Type B pancreatic cell (in vitro differentiated cells): ENCODE measurements around the gene SETD1A. TPM values are rescaled to one million over a fixed set of nuclear protein-coding genes. Genes with fewer than 3 reads are reported as not detected.

Source experiments
- DNase-seq: peaks from one replicate; pipeline ENCODE4 v3.0.0; 2021; ENCODE audit warnings: mixed read lengths; ENCODE audit not compliant: unreplicated experiment; ENCODE audit errors: extremely low spot score
- H3K27ac Mint-ChIP-seq: 2 replicates; pipeline ENCODE4 v1.8.0; 2021; ENCODE audit warnings: mild to moderate bottlenecking, mixed read lengths
- H3K27me3 Mint-ChIP-seq: 2 replicates; pipeline ENCODE4 v1.8.0; 2021; ENCODE audit warnings: mixed read lengths
- H3K36me3 Mint-ChIP-seq: 2 replicates; pipeline ENCODE4 v1.8.0; 2021; ENCODE audit warnings: mixed read lengths
- H3K4me1 Mint-ChIP-seq: one replicate; pipeline ENCODE4 v1.8.0; 2021; ENCODE audit warnings: mixed read lengths; ENCODE audit not compliant: unreplicated experiment
- H3K4me3 Mint-ChIP-seq: 2 replicates; pipeline ENCODE4 v1.8.0; 2021; ENCODE audit warnings: mild to moderate bottlenecking, mixed read lengths
- H3K9me3 Mint-ChIP-seq: 2 replicates; pipeline ENCODE4 v1.8.0; 2021; ENCODE audit warnings: mixed read lengths
- total RNA-seq: library from RNA; stranded (reverse); gene quantifications from 2 replicates; pipeline ENCODE4 v1.2.1, GENCODE V29; 2021; ENCODE audit warnings: low replicate concordance
- TF ChIP-seq, protein P1 (sequence below): fragments of 200-600 bp; sonication (generic); conservative IDR thresholded peaks from 2 replicates; pipeline ENCODE4 v1.5.0; 2021; ENCODE audit warnings: antibody characterized with exemption, mild to moderate bottlenecking

SETD1A gene
- total RNA-seq, 1 donor from 2014 or later = 25.0 TPM

DNA sequence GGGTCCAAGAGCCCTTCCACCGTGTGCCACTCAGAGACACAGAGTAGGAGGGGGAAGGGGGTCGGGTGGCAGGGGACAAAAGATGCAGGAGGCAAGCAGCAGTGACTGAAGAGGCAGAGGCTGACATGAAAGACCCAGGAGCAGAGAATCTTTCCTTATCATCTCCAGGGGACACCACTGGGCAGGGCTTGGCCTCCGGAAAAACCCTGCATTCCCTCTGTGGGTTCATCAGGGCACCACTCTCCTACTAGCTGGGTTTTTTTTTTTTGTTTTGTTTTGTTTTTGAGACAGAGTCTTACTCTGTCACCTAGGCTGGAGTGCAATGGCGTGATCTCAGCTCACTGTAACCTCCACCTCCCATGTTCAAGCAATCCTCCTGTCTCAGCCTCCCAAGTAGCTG lies 73.7 kb downstream of the SETD1A start:
- Mint-ChIP-seq H3K4me3 (no peak overlapping the region), H3K4me1 (no peaks in the 10 kb centered on the region), H3K36me3 (no peaks in the 10 kb centered on the region), H3K27me3 (no peaks in the 10 kb centered on the region), H3K27ac (no peak overlapping the region), H3K9me3 (no peaks in the 10 kb centered on the region)
- DNase-seq = no peak
- TF ChIP-seq, protein P1, sequence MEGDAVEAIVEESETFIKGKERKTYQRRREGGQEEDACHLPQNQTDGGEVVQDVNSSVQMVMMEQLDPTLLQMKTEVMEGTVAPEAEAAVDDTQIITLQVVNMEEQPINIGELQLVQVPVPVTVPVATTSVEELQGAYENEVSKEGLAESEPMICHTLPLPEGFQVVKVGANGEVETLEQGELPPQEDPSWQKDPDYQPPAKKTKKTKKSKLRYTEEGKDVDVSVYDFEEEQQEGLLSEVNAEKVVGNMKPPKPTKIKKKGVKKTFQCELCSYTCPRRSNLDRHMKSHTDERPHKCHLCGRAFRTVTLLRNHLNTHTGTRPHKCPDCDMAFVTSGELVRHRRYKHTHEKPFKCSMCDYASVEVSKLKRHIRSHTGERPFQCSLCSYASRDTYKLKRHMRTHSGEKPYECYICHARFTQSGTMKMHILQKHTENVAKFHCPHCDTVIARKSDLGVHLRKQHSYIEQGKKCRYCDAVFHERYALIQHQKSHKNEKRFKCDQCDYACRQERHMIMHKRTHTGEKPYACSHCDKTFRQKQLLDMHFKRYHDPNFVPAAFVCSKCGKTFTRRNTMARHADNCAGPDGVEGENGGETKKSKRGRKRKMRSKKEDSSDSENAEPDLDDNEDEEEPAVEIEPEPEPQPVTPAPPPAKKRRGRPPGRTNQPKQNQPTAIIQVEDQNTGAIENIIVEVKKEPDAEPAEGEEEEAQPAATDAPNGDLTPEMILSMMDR = no peak

DNA sequence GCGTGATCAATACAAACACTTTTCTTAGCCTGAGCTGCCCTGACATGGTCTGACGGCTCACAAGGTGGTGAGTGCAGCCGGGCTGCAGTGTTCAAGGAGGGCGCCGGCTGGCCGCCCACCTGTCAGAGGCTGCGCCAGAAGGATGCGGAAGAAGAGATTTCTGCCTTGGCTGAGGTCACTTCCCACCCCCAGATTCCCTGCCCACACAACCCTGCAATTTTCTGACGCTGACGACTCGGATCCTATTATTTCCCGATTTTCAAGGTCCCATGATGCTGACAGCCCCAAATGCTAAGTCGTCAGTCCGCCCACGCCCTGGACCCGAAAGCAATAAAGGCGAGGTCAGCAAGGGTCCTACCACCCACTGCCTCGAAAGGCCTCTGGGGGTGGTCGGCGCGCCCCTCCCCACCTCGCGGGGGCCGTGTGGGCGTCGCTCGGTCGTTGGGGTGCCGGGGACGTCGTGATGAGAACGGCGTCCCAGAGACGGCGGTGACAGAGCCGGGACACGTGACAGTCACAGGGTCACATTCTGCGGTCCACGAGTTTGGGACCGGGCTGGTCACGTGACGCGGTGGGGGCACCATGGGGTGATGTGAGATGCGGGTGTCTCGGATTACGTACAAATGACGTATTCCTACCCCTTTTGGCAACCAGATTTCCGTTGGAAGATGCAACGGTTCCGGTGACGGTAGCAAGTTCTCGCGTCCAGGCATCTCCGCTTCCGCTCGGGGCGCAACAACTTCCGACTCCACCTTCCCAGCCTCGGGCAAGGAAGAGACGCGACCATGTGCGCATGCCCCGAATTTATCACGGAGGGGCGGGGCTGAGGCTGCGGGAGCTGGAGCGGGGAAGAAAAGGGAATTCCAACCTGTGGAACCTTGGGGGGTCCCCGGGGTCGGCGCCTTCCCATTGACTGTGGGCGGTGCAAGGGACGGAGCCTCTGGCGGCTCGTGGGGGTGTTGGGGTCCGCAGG lies 75.5 kb downstream of the SETD1A start, which contains the start of gene STX4:
TSS of gene STX4 (plus strand) at position 823 of the 973 bp plus-strand sequence. CDS start 248 bp downstream, outside the sequence.
- TF ChIP-seq, protein P1 = no peak
- Mint-ChIP-seq H3K4me3 (peak within 1 kb of the TSS; percentile 97), H3K4me1 (no peaks in the 10 kb centered on the region), H3K27ac (peak within 1 kb of the TSS; percentile 92), H3K9me3 (no peaks in the 10 kb centered on the region), H3K27me3 (no peaks in the 10 kb centered on the region), H3K36me3 (no peaks in the 10 kb centered on the region)
- peak; percentile 96 for DNase-seq

DNA sequence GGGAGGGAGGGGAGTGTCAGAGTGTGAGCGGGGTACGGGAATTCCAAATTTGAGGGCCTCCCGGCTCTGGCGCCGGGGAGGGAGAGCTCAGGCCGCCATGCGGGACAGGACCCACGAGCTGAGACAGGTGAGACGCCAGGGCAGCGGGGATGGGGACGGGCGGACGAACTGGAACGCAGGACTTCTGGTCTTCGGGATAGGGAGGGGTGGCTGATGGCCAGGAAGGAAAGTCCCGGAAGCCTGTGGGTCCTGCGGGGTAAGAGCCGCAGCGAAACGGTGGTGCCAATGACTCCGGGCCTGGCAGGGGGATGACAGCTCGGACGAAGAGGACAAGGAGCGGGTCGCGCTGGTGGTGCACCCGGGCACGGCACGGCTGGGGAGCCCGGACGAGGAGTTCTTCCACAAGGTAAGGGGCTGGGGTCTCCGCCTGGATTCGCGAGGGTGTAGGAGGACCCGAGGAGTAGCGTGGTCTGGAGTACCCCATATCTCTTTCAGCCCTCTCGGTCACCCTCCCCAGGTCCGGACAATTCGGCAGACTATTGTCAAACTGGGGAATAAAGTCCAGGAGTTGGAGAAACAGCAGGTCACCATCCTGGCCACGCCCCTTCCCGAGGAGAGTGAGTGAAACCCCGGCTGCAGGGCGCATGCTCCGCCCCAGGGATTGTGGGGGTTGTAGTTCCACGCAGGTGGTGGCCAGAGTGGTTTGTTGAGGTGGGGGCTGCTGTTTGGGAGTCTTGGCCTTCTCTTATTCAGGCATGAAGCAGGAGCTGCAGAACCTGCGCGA lies 76.3 kb downstream of the SETD1A start:
- TF ChIP-seq, protein P1 = no peak
- Mint-ChIP-seq H3K27me3 (no peaks in the 10 kb centered on the region), H3K4me1 (no peaks in the 10 kb centered on the region), H3K27ac (peak overlapping the region; percentile 92), H3K9me3 (no peaks in the 10 kb centered on the region), H3K4me3 (peak overlapping the region; percentile 97), H3K36me3 (no peaks in the 10 kb centered on the region)
- peak; percentile 83 for DNase-seq

Other genes with a start within 250 kb of the SETD1A start
- 41.5 and 42.4 TPM in 2 replicates for gene PHKG2, start 209.3 kb upstream of the SETD1A start, total RNA-seq
- 14.2 and 15.0 TPM in 2 replicates for gene CFAP119, start 195.7 kb upstream of the SETD1A start, total RNA-seq
- gene RNF40, start 195.4 kb upstream of the SETD1A start, total RNA-seq = 107 and 131 TPM in 2 replicates
- gene ZNF629, start 170.5 kb upstream of the SETD1A start, total RNA-seq = 26.9 and 35.5 TPM in 2 replicates
- gene BCL7C, start 63.7 kb upstream of the SETD1A start, total RNA-seq = 26.3 and 35.0 TPM in 2 replicates
- gene CTF1, start 61.1 kb upstream of the SETD1A start, total RNA-seq = 2.5 and 3.1 TPM in 2 replicates
- gene FBXL19, start 34.2 kb upstream of the SETD1A start, total RNA-seq = 29.0 and 46.4 TPM in 2 replicates
- gene ORAI3, start 8.7 kb upstream of the SETD1A start, total RNA-seq = 18.7 and 19.4 TPM in 2 replicates
- gene HSD3B7, start 27.5 kb downstream of the SETD1A start, total RNA-seq = 5.8 and 6.9 TPM in 2 replicates
- gene STX1B, start 52.9 kb downstream of the SETD1A start, total RNA-seq = 1.0 and 9.9 TPM in 2 replicates
- gene STX4, start 75.8 kb downstream of the SETD1A start, total RNA-seq = 35.3 and 38.5 TPM in 2 replicates
- gene ZNF668, start 116.5 kb downstream of the SETD1A start, total RNA-seq = 10.5 and 13.4 TPM in 2 replicates
- gene ZNF646, start 116.7 kb downstream of the SETD1A start, total RNA-seq = 21.0 and 27.2 TPM in 2 replicates
- gene PRSS53, start 131.2 kb downstream of the SETD1A start, total RNA-seq = 3.5 and 5.1 TPM in 2 replicates
- 70.1 and 78.9 TPM in 2 replicates for gene VKORC1, start 137.0 kb downstream of the SETD1A start, total RNA-seq
- 38.5 and 44.5 TPM in 2 replicates for gene BCKDK, start 150.6 kb downstream of the SETD1A start, total RNA-seq
- 54.4 and 70.3 TPM in 2 replicates for gene KAT8, start 159.9 kb downstream of the SETD1A start, total RNA-seq
- 84.7 and 205 TPM in 2 replicates for gene PRSS8, start 178.0 kb downstream of the SETD1A start, total RNA-seq
- 1.8 and 2.0 TPM in 2 replicates for gene PRSS36, start 192.3 kb downstream of the SETD1A start, total RNA-seq
- gene FUS, start 222.4 kb downstream of the SETD1A start, total RNA-seq = 400 and 654 TPM in 2 replicates
- 8.2 and 14.5 TPM in 2 replicates for gene PYCARD, start 245.0 kb downstream of the SETD1A start, total RNA-seq